GM13976 (cell line): Measurements from ENCODE around the gene OPRL1.

Experiments used
- DNase-seq: peaks from one replicate; pipeline ENCODE4 v3.0.0; 2012; ENCODE audit warnings: low spot score
- in situ Hi-C: fragments of 300-500 bp; cut with MboI; formaldehyde crosslinking; loops from one replicate; pipeline ENCODE4 v1.12.0; 2022; ENCODE audit warnings: low sequenced_read_pairs, mixed read lengths, inconsistent platforms; ENCODE audit not compliant: unreplicated experiment
- TF ChIP-seq, protein P1 (sequence below): IDR thresholded peaks from 2 replicates; pipeline ENCODE4 v1.5.1; 2012; ENCODE audit warnings: borderline replicate concordance, mild to moderate bottlenecking; ENCODE audit not compliant: insufficient read depth; ENCODE audit errors: extremely low read depth, missing control alignments, control extremely low read depth

Gene OPRL1

DNA sequence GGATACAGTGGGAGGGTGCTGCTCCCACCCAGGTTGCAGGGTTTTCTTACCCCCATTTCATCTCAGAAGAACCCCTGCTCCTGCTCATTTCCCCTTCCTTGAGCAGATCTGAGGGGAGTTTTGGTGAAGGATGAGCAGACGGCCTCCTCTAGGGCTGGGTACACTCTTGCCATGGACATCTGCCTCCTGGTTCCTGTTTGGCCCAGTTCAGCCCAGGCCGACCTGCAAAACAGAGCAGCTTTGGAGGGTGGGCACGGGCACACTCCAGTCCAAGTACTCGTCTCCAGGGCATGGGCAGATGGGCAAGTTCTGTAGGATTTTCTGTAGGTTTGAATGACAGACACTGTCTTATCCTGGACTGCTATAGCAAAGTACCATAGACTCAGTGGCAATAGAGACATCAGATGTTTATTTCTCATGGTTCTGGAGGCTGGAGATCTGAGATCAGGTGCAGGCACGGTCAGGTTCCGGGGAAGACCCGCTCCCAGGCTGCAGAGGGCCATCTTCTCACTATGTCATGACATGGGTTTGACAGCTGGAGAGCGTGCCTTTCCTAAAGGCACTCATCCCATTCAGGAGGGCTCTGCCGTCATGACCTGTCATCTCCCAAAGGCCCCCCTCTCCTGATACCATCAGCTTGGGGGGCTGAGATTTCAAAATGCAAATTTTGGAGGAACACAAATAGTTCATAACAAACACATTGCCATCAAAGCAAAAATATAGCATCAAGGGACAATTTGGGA lies 21.2 kb downstream of the OPRL1 start:
- DNase-seq, result no peak
- TF ChIP-seq, protein P1, sequence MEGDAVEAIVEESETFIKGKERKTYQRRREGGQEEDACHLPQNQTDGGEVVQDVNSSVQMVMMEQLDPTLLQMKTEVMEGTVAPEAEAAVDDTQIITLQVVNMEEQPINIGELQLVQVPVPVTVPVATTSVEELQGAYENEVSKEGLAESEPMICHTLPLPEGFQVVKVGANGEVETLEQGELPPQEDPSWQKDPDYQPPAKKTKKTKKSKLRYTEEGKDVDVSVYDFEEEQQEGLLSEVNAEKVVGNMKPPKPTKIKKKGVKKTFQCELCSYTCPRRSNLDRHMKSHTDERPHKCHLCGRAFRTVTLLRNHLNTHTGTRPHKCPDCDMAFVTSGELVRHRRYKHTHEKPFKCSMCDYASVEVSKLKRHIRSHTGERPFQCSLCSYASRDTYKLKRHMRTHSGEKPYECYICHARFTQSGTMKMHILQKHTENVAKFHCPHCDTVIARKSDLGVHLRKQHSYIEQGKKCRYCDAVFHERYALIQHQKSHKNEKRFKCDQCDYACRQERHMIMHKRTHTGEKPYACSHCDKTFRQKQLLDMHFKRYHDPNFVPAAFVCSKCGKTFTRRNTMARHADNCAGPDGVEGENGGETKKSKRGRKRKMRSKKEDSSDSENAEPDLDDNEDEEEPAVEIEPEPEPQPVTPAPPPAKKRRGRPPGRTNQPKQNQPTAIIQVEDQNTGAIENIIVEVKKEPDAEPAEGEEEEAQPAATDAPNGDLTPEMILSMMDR, result no peak
- in situ Hi-C loops, result no loop called here

- in situ Hi-C loops, result no loop called here
- peak; percentile 90 for DNase-seq
- TF ChIP-seq, protein P1, result peak; percentile 86
Observed at GRCh38 chr20:64101731-64102621, 22.1 kb downstream of the OPRL1 start.

GRCh38 chr20:64102647-64103354 lies 22.9 kb downstream of the OPRL1 start:
- DNase-seq, result no peak
- in situ Hi-C loops, result no loop called here
- TF ChIP-seq, protein P1, result no peak

GRCh38 chr20:64103871-64104666 lies 24.2 kb downstream of the OPRL1 start:
- TF ChIP-seq, protein P1, result no peak
- in situ Hi-C loops, result no loop called here
- no peak for DNase-seq

DNA sequence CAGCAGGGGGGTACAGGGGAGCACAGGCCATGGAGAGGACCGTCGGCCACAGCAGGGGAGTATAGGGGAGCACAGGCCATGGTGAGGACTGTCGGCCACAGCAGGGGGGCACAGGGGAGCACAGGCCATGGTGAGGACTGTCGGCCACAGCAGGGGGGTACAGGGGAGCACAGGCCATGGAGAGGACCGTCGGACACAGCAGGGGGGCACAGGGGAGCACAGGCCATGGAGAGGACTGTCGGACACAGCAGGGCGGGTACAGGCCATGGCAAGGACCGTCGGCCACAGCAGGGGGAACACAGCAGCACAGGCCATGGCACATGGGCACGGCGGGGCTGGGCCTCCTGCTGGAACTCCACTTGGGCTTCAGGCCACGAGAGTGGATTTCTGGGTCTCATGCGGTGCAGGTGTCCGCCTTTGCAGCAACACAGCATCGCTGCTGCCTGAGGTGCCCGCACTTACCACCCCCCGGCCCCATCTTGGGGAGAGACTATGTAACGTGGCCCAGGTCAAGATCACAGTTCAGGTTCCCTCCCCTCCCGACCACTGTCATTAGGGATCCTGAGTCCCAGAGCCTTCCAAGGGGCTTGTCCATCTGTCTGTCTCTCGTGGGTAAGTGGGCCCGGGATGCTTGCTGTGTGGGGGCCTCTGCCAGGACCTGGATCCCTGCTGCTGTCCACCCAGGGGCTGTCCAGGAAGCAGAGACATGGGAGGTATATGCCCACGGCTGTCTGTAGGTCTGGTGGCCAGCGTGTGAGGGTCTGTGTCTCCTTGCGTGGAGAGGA lies 25.0 kb downstream of the OPRL1 start:
- TF ChIP-seq, protein P1, result no peak
- in situ Hi-C loops, result no loop called here
- no peak for DNase-seq
